ENCODE measurements around the gene AKAP6. TPM values are rescaled to one million over a fixed set of nuclear protein-coding genes. Genes with fewer than 3 reads are reported as not detected.
A peak's percentile ranks its signal among the peaks of the same experiment; 100 is the strongest.

The AKAP6 gene, protein sequence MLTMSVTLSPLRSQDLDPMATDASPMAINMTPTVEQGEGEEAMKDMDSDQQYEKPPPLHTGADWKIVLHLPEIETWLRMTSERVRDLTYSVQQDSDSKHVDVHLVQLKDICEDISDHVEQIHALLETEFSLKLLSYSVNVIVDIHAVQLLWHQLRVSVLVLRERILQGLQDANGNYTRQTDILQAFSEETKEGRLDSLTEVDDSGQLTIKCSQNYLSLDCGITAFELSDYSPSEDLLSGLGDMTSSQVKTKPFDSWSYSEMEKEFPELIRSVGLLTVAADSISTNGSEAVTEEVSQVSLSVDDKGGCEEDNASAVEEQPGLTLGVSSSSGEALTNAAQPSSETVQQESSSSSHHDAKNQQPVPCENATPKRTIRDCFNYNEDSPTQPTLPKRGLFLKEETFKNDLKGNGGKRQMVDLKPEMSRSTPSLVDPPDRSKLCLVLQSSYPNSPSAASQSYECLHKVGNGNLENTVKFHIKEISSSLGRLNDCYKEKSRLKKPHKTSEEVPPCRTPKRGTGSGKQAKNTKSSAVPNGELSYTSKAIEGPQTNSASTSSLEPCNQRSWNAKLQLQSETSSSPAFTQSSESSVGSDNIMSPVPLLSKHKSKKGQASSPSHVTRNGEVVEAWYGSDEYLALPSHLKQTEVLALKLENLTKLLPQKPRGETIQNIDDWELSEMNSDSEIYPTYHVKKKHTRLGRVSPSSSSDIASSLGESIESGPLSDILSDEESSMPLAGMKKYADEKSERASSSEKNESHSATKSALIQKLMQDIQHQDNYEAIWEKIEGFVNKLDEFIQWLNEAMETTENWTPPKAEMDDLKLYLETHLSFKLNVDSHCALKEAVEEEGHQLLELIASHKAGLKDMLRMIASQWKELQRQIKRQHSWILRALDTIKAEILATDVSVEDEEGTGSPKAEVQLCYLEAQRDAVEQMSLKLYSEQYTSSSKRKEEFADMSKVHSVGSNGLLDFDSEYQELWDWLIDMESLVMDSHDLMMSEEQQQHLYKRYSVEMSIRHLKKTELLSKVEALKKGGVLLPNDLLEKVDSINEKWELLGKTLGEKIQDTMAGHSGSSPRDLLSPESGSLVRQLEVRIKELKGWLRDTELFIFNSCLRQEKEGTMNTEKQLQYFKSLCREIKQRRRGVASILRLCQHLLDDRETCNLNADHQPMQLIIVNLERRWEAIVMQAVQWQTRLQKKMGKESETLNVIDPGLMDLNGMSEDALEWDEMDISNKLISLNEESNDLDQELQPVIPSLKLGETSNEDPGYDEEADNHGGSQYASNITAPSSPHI (N-terminal part only)
- polyA plus RNA-seq (ENCODE audit: insufficient read length in 12 of 12): 10 to 100 TPM in 11 of 12 donors, not detected in 1; 20.1 to 83.2 (median 62.1) TPM
- long read RNA-seq, donor 1, partial matches to known transcripts: 0 of 1 reads
- long read RNA-seq, donor 1, other reads (novel, unspliced or antisense): 0 of 1 reads
- long read RNA-seq, donor 2, transcript AKAP6-210 (3 exons, 876 nt): major isoform, 6 of 26 reads
- long read RNA-seq, donor 2, partial matches to known transcripts: 20 of 26 reads
- long read RNA-seq, donor 2, other reads (novel, unspliced or antisense): 0 of 26 reads
- long read RNA-seq, donor 3, partial matches to known transcripts: 6 of 10 reads
- long read RNA-seq, donor 3, other reads (novel, unspliced or antisense): 0 of 10 reads
- long read RNA-seq, donor 4, partial matches to known transcripts: 7 of 7 reads
- long read RNA-seq, donor 4, other reads (novel, unspliced or antisense): 0 of 7 reads
- long read RNA-seq, donor 5, transcript AKAP6-210 (3 exons, 876 nt): major isoform, 6 of 16 reads
- long read RNA-seq, donor 5, partial matches to known transcripts: 10 of 16 reads
- long read RNA-seq, donor 5, other reads (novel, unspliced or antisense): 0 of 16 reads
- long read RNA-seq, donor 6, partial matches to known transcripts: 15 of 17 reads
- long read RNA-seq, donor 6, other reads (novel, unspliced or antisense): 0 of 17 reads
- long read RNA-seq, donor 7, partial matches to known transcripts: 5 of 6 reads
- long read RNA-seq, donor 7, other reads (novel, unspliced or antisense): 0 of 6 reads
- long read RNA-seq, donor 8, transcript AKAP6-210 (3 exons, 876 nt): major isoform, 7 of 28 reads
- long read RNA-seq, donor 8, partial matches to known transcripts: 21 of 28 reads
- long read RNA-seq, donor 8, other reads (novel, unspliced or antisense): 0 of 28 reads
- long read RNA-seq, donor 9, partial matches to known transcripts: 5 of 7 reads
- long read RNA-seq, donor 9, other reads (novel, unspliced or antisense): 0 of 7 reads
- long read RNA-seq, donor 10, partial matches to known transcripts: 16 of 19 reads
- long read RNA-seq, donor 10, other reads (novel, unspliced or antisense): 0 of 19 reads
- long read RNA-seq, donor 11, transcript AKAP6-210 (3 exons, 876 nt): major isoform, 7 of 53 reads
- long read RNA-seq, donor 11, partial matches to known transcripts: 46 of 53 reads
- long read RNA-seq, donor 11, other reads (novel, unspliced or antisense): 0 of 53 reads

DNA sequence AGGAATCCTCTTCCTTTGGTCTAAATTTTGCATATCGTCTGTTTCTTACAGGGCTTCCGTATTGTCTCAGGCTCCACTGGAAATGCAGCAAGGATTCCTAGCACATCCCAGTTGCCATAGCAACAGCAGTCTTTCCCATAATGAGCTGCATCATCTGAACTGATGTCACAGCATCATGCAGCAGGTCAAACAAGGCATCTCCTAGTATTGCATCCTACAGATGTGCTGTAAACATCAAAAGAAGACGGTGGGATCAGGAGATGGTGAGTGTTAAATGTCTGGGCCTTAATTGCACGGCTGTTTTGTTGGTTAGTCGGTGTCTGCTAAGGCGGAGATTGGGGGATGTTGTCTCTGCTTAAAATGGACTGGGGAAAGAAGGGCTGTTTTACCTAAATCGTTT is at the start of gene AKAP6:
Gene AKAP6, plus strand, starts transcription at position 153 of the 400 bp plus-strand sequence. CDS start 104,196 bp downstream, outside the sequence.
- DNase-seq: peak; percentile 49

DNA sequence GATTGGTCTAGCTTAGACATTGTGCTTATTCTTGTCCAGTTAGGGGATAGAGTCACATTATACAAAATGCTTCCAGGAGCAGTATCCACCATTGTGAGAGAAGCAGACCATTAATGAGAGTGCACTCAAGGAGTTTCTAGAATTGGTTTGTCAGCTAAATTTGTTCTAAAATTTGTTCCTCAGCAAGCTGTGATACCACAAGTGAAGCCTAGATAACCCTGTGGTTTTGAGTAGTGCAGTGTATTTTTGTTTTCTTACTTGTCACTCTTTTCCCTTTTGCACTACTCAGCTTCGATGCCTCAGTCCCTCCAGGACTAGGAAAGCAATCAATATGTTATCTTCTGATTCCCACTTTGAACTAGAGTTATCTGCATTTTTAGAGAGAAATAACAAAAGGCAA is 42.5 kb upstream of the AKAP6 start:
- no peak for DNase-seq

DNA sequence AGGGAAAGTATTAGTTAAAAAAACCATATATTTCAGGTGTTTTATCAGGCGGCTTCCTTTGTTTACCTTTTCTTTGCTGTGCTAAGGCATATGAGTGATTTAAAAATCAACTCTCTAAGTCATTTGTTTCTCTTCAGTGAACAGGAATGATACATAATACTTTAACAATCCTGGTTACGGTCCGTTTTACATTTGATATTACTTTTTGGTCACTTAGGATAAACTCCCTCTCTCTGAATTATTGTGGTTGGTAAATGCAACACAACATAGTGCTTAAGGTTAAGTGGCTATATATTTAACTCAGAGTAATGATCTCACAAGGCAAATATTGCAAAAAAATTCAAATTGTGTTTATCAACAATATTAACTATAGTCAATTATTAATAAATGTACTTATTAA is 32.7 kb upstream of the AKAP6 start:
- DNase-seq: no peak

DNA sequence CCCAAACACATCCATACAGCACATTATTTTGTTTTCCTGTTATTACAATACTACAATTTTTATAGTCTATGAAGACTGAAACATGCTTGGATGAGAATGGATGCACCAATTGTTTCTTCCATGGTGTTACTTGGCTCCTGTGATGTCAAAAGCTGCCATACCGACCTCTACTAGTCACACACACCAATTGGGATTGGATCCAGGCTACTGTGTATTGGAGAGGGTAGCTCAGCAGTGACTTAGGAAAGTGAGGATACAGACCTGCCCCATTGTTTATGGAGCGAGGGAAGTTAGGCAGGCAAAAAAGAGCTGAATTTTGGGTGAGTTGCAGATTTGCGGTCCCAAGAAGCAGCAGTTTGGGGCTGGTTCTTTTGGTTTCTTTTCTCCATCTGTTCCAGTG is 30.8 kb upstream of the AKAP6 start:
- no peak for DNase-seq

DNA sequence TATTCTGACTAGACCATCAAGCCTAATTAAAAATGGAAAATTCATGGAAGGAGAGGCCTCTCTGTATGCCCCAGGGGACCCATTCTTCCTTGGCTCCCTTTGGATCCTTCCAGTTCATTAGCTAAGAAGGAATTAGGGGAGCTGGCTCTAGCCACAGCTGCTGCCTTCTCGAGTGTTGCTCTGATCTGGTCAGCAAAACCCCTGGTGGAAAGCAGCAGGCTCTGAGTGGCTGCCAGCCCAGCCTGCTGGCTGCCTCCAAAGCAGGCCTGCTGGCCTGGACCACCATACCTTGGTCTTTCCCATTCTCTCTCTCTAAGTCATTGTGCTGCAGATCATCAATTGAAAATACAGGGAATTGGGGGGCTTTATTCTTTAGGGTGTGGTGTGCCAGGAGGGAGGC is 29.0 kb upstream of the AKAP6 start:
- no peak for DNase-seq

DNA sequence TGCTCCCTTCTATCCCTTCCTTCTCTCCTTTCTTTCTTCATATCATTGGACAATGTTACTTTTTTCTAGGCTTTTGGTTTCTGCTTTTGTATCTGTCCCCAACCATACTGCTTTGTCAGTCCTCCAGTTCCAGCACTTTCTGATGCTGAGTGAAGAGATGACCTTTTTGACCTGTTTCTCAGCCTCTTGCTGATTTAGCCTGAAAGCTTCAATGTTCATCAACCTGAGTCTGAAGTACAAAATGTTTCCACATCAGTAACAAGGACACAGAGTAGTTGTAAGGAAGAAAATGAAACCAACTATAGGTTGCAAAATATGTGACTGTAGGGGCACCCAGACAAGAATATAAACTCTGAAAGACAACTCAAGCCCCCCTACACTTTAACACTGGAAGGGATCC is 25.2 kb upstream of the AKAP6 start:
- no peak for DNase-seq

DNA sequence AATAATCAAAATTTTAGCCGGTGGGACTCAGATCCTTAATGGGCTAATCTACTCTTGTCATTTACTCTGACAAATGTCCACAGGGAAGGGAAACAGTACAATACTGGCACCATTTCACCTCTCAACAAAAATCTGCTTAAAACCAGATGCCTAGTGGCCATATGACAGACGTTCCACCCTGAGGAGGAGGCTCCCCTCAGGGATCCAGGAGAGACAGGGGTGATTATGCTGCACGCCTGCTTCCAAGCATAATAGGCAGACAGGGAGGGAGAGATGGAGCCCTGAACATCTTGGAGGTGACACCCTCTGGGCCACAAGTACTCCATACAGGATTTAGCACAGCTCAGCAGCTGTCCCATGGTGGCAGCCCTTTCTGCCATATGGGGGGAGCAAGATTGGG is 24.8 kb upstream of the AKAP6 start:
- no peak for DNase-seq

DNA sequence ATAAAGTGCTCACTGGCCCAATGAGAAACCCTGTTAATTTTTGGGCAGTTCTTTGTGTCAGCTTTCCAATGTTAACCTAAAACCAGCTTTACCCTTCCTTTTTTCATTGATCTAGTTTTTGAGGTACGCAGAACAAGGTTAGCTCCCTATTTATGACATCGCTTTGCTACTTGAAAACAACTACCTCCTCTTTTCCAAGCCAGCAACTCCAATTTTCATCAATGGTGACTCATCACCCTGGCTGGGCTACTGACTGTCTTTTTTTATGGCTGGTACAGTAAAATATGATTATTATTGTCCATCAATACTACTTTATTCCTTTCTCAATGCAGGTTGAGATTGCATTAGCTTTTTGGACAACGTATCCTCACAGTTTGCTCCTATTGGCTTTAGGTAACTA is 22.5 kb upstream of the AKAP6 start:
- DNase-seq: no peak

DNA sequence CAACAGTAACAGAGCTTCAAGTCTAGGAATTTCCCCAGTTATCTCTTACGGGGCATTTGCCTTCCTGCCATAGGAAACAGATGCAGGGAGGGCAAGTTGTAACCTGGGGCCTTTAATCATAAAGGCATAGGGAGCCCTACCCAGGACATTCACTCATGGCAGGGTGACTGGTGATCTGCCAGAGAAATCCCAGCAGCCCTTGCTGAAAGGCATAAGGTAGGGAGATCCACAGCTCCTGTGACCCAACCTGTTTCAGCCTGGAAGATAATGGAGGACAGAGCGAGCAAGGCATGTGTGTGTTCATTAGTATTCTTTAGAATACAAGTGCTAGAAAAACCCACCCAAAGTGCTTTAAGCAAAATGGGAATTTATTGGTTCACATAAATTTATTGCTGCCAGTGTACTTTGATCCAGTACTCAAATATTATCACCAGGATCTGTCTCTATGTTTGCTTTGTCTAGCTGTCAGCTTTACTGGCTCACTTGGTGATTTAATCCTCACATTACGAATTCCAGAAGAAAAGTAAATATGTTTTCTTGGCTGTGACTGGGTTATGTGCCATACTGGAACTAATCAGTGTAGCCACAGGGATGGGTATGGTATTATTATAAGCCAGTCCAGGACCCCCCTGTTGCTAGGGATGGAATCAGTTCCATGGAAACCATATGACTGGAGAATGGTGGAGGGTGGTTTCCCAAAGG is 21.1 kb upstream of the AKAP6 start:
- DNase-seq: no peak

DNA sequence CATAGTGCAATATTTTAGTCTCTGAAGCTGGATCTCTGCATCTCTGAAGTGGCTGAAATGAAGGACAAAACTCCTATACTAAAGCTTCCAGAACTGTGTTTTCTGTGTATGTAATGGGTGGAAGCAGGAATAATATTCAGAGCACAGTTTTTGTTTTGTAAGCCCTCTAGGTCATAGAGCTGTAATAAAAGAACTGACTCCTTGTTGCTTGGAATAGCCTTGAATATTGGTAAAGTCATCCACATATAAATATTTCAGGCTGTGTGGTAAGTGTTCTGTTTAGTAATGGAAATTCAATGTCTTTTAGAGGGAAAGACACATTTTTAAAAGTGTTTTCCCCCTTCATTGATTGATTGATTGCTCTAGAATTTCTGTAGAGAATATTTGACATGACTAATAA is 18.2 kb upstream of the AKAP6 start:
- no peak for DNase-seq

DNA sequence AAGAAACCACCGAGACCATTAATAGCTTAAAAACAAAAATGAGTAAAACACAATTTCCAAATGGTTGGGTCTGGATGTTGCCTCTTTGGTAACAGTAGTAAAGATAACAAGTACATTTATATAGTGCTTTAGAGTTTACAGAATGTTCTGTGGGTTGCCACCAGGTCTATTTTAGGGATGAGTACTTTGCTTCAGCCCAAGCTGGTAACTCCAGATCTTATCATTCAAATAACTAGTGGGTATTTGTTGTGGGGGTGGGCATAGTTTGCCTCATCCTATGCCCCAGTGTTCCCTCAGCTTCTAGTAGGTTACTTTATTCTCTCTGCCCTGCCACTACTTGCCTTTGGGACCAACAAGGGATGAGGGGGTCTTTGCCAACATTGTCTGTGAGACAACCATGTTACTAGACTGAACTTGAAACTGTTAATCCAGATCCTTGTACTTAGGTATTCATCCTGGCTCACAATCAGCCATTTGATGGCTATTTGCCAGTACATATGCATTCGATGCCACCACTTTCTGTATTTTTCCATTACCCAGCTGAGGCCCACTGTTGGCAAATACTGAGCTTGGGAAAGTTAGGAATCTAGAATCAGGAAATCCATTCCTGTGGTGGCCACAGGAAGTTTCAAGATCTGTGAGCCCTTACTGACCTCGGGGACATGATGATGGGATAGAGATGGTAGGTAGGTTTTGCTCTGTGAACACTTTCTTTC is 17.6 kb upstream of the AKAP6 start:
- no peak for DNase-seq

DNA sequence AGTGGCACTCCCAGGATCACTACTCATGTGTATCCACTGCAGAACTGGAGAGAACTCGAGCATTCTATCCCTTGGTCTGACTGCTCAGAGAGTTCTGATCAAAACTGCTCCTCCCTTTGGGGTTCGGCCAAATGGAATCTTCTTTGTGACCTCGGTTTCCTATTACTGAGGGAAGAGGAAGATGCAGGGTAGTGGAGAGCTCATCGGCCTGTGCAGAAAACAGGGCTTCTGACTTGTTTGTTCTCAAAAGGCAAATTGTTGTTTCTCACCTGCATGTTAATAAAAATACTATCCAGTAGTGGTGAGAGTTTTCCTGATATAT is 17.1 kb upstream of the AKAP6 start:
- DNase-seq: no peak

DNA sequence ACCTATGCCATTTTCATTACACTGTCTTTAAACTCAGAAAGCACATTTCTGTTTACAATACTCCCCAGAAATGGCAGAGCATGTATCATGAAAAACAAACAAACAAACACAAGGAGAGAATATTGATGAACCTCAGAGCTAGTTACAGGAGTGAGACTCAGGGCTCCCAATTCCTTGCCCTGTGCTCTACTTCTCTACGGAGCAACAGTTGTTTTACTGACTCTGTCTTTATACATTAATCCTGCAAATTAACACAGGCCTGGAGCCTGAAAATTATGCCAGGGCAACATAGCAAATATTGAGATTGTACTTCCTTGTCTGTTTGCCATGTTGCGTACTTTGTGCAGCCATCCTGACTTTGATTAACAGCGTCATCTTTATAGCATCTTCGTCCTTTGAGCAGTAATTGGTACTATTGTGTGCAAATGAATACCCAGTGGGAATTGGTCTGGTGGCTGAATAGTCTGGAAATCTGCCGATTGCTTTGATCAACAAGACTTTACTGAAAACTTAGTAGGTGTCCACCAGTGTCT is 15.2 kb upstream of the AKAP6 start:
- DNase-seq: no peak

DNA sequence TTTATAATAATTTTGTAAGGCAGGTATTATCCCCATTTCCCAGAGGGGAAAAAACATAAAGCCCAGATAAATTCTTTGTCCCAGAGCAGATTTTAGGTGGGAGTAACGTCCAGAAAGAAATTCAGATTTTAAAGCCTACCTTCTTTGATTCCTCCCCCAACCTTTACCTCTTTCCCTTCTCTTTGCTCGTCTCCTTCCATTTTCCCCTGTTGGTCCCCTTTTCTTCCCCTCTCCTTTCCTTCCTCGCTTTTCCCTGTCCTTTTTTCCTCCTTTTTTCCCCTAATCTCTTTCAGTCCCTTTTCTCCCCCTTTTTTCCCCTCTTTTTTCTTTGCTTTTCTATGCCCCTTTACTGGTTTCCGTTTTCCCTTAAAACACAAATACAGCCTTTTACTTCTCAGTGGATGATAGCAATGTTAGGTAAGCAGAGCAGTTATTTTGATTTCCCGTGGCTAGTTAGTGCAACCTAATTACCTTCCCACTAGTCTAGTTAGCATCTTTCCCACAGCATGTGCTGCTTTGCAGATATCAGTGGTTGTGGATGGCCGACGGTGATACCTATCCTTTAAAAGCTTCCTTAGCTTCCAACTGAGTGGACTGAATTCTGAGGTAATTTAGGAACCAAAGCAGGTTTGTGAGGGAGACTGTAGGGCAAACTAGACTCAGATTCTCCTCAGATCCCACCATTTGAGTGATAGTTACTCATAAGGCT is 10.9 kb upstream of the AKAP6 start:
- no peak for DNase-seq

DNA sequence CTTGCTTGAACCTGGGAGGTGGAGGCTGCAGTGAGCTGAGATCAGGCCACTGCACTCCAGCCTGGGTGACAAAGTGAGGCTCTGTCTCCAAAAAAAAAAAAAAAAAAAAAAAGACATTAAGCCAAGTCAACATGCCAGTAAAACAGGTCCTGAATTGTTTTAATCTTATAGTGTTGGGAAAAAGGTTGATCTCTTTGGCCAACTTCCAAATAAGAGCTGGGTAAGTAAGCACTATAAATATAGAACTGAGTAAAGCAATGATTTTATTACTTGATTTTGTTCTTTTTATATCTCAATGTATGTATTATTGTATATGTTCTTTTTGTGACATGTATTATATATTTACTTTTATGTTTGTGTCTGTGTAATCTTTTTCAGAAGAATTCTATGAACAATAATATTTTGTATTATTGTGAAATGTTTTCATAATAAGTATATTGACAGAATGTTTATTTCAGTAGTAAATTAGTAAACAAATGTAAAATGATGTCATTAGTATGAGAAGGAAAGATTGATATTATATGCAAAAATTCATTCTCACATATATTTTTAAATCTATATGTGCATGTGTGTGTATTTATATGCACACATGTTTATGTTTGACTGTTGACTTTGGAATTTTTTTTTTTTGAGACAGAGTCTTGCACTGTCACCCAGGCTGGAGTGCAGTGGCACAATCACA is 9.6 kb upstream of the AKAP6 start:
- no peak for DNase-seq

DNA sequence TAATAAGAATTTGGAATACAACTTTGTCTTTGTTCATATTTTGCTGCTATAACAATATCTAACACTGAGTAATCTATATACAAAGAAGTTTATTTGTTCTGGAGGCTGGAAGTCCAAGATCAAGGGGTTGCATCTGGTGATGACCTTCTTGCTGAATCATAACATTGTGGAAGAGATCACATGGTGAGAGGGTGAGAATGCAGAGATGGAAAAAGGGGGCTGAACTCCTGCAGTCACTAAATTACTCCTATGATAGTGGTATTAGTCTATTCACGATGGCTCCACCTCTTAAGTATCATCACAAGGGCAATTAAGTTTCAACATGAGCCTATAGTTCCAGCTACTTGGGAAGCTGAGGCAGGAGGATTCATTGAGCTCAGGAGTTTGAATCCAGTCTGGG is 4.5 kb upstream of the AKAP6 start:
- no peak for DNase-seq

Data from muscle of arm (tissue), 14 donors.